KOPT-K1 (cell line): Measurements from ENCODE around the gene KCNQ1OT1.

Experiments
- H3K27ac ChIP-seq: fragments of 200-600 bp; sonication (generic); 2 replicates; pipeline ENCODE4 v1.5.1; 2016; ENCODE audit warnings: antibody characterized with exemption, mild to moderate bottlenecking, low read depth, low read length; ENCODE audit not compliant: poor library complexity, severe bottlenecking
- H3K36me3 ChIP-seq: fragments of 200-600 bp; sonication (generic); 2 replicates; pipeline ENCODE4 v1.5.1; 2017; ENCODE audit warnings: antibody characterized with exemption, mild to moderate bottlenecking, low read length, moderate library complexity; ENCODE audit not compliant: insufficient read depth
- H3K9me3 ChIP-seq: fragments of 200-600 bp; sonication (generic); 2 replicates; pipeline ENCODE4 v1.5.1; 2017; ENCODE audit warnings: antibody characterized with exemption, low read length, mild to moderate bottlenecking; ENCODE audit not compliant: insufficient read depth, poor library complexity, severe bottlenecking

Gene KCNQ1OT1

DNA sequence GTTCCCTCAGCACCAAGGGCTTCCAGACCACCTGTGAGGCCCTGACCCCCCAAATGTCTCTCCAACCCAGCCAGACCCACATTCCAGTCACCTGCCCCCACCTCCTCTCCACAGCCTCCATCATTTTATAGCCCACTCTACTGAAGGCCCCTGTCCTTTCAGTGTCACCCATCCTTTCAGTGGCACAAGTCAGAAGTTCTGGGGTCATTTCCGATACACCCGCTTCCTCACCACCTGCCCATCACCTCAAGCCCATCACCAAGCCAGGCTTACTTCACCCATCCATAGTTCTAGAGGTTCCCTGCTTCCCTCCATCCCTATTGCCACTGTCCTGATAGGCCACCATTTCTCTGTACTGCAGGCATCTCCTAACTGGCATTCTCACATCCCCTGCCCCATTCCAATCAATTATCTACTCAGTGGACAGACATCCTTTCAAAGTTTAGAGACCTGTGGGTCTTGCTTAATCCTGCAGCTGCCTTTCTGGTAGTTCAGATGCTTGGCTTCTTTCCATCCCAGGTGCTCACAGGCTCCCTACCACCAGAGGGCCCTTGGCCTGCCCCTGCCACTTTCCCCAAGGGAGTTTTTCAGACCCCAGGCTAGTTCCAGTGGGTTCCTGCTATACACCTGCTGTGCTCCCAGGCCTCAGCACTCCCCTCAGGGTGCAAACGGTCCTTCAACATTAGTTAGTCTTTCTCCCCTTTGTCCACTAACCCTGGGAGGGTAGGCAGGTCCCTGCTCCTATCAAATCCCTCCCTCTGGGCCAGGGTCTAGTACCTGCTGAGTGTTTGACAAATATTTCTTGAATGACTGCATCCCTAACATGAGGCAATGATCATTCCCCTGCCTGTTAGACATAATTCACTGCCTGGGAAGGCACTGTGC, 7.6 kb downstream of the KCNQ1OT1 start:
- Histone ChIP-seq H3K9me3 (no peaks in the 10 kb centered on the region), H3K27ac (no peak overlapping the region), H3K36me3 (no peaks in the 10 kb centered on the region)

GRCh38 chr11:2691355-2691761, 8.4 kb downstream of the KCNQ1OT1 start:
- H3K9me3 ChIP-seq: no peaks in the 10 kb centered on the region
- H3K36me3 ChIP-seq: no peaks in the 10 kb centered on the region
- H3K27ac ChIP-seq: no peak overlapping the region

- H3K36me3 ChIP-seq: no peaks in the 10 kb centered on the region
- no peaks in the 10 kb centered on the region for H3K9me3 ChIP-seq
- no peak overlapping the region for H3K27ac ChIP-seq
Observed at GRCh38 chr11:2690596-2691354, 9.0 kb downstream of the KCNQ1OT1 start.

GRCh38 chr11:2689651-2690575, 9.9 kb downstream of the KCNQ1OT1 start:
- Histone ChIP-seq H3K9me3 (no peaks in the 10 kb centered on the region), H3K36me3 (no peaks in the 10 kb centered on the region), H3K27ac (no peak overlapping the region)

- Histone ChIP-seq H3K9me3 (no peaks in the 10 kb centered on the region), H3K27ac (no peak overlapping the region), H3K36me3 (no peaks in the 10 kb centered on the region)
Observed at GRCh38 chr11:2688381-2689231, 11.2 kb downstream of the KCNQ1OT1 start.

- Histone ChIP-seq H3K9me3 (no peaks in the 10 kb centered on the region), H3K27ac (no peak overlapping the region)
Observed at GRCh38 chr11:2687782-2688191, 12.0 kb downstream of the KCNQ1OT1 start.

DNA sequence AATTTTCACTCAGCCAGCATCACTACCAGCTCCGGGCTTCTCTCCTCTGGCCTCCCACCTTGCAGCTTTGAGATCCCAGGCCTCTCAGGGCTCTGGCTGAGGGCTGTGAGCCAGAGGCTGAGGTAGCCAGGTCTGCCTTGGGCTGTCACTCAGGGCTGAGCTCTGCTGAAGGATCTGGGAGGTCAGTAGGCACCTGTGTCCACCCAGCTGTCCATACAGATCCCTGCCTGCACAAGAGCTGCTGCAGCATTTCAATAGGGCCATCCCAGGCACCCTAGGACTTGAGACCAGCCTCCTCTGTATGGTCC, 12.6 kb downstream of the KCNQ1OT1 start:
- no peak overlapping the region for H3K27ac ChIP-seq
- H3K36me3 ChIP-seq: no peaks in the 10 kb centered on the region
- H3K9me3 ChIP-seq: no peaks in the 10 kb centered on the region

More at GRCh38 chr11:2687782-2688191, 12.0 kb downstream of the KCNQ1OT1 start:
- H3K36me3 ChIP-seq: no peaks in the 10 kb centered on the region

DNA sequence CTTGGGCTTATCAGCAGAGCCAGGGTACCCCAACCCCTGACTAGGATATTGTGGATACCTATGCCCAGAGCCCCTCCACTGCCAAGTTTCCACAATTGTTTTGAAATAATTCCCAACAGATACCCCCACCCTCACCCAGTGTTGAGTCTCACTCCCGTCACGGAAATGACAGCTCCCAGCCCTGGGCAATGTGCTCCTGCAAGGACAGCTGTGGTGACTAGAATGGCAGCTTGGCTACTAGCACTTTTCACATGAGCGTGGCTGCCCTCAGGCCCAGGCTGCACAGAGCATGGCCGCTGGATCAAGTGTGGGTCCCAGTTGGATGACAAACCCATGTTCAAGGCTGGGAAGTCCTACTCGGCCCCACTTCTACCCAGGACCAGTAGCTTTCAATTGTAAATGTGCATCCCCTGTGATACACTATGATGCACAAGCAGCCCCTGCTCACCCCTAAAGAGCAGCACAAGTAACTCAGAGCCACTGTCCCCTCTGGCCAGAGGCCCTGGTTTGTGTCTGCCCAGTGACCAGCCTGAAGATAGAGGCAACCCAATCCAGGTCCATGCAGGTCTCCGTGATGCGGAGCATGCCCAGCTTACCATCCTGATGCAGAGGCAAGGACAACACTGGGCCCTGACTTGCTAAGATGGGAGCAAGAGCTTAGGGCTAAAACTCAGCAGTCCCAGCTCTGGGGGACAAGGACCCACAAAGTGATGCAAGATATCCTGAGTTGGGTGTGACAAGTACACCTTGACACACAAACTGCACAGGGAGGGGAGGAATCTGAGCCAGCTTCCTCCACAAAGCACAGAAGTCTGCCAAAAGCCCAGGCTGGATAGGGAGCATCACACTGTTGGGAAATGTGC, 13.2 kb downstream of the KCNQ1OT1 start:
- H3K9me3 ChIP-seq: no peaks in the 10 kb centered on the region

GRCh38 chr11:2685566-2686359, 14.0 kb downstream of the KCNQ1OT1 start:
- Histone ChIP-seq H3K27ac (no peak overlapping the region), H3K9me3 (no peaks in the 10 kb centered on the region), H3K36me3 (no peaks in the 10 kb centered on the region)

More for the DNA sequence above, 13.2 kb downstream of the KCNQ1OT1 start:
- Histone ChIP-seq H3K27ac (no peak overlapping the region), H3K36me3 (no peaks in the 10 kb centered on the region)

- no peak overlapping the region for H3K27ac ChIP-seq
- H3K9me3 ChIP-seq: no peaks in the 10 kb centered on the region
- no peaks in the 10 kb centered on the region for H3K36me3 ChIP-seq
Observed at GRCh38 chr11:2685051-2685450, 14.7 kb downstream of the KCNQ1OT1 start.

DNA sequence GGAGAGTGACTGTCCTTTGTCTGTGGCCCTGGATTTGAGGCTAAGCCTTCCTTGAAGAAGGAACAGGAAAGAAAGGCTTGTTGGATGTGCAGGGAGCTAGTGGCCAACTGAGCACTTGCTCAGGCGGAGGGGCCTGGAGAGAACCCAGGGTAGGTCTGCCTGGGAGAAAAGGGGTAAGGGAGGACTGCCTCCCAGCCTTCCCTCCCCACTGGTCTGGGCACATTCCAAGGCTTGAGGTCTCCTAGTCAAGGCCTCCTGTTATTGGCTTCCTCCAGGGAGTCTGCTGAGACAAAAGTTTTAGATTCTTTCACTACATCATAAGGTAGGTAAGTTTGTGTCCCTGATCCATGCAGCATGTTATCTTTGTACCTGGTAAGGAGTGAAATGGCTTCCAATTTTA, 15.2 kb downstream of the KCNQ1OT1 start:
- Histone ChIP-seq H3K36me3 (no peaks in the 10 kb centered on the region), H3K27ac (no peak overlapping the region)

GRCh38 chr11:2683806-2684205, 16.0 kb downstream of the KCNQ1OT1 start:
- Histone ChIP-seq H3K36me3 (no peaks in the 10 kb centered on the region), H3K9me3 (no peaks in the 10 kb centered on the region), H3K27ac (no peak overlapping the region)

More for the DNA sequence above, 15.2 kb downstream of the KCNQ1OT1 start:
- no peaks in the 10 kb centered on the region for H3K9me3 ChIP-seq
